HepG2 (cell line): Measurements from ENCODE around the gene LHPP.

ENCODE experiments used
- ADNP ChIP-seq: sonication (generic); formaldehyde crosslinking; IDR thresholded peaks from 2 replicates; pipeline ENCODE4 v1.4.0; 2020; ENCODE audit warnings: missing genetic modification reagents
- GABPA ChIP-seq, 2 experiments: IDR thresholded peaks; 2 replicates each; pipeline ENCODE4 v1.6.1; 2011 to 2016; ENCODE audit warnings: low read depth in 2 of 2, low read length in 1 of 2, missing biosample characterization in 1 of 2, missing genetic modification characterization in 1 of 2
- MAX ChIP-seq: IDR thresholded peaks from 2 replicates; pipeline ENCODE4 v1.6.1; 2012; ENCODE audit warnings: inconsistent platforms
- POLR2A ChIP-seq, 2 experiments: IDR thresholded peaks; 2 replicates each; pipeline ENCODE4 v1.6.1; 2011; ENCODE audit warnings: low read depth in 2 of 2, low read length in 2 of 2, mild to moderate bottlenecking in 1 of 2, moderate library complexity in 1 of 2; ENCODE audit not compliant: insufficient read depth in 1 of 2
- RAD21 ChIP-seq: fragments of 450-650 bp; formaldehyde crosslinking; IDR thresholded peaks from 2 replicates; pipeline ENCODE4 v1.5.0; 2020; ENCODE audit warnings: mild to moderate bottlenecking
- TSC22D2 ChIP-seq: sonication (generic); formaldehyde crosslinking; IDR thresholded peaks from 2 replicates; pipeline ENCODE4 v1.5.1; 2020; ENCODE audit warnings: missing genetic modification reagents, mild to moderate bottlenecking, borderline replicate concordance
- TF ChIP-seq, protein P1 (sequence below): sonication (generic); formaldehyde crosslinking; IDR thresholded peaks from 2 replicates; pipeline ENCODE4 v1.5.0; 2020; ENCODE audit warnings: mild to moderate bottlenecking, missing genetic modification reagents, moderate library complexity
- TF ChIP-seq, protein P2 (sequence below): sonication (generic); formaldehyde crosslinking; IDR thresholded peaks from 2 replicates; pipeline ENCODE4 v1.5.0; 2020; ENCODE audit warnings: mild to moderate bottlenecking, missing genetic modification reagents

DNA sequence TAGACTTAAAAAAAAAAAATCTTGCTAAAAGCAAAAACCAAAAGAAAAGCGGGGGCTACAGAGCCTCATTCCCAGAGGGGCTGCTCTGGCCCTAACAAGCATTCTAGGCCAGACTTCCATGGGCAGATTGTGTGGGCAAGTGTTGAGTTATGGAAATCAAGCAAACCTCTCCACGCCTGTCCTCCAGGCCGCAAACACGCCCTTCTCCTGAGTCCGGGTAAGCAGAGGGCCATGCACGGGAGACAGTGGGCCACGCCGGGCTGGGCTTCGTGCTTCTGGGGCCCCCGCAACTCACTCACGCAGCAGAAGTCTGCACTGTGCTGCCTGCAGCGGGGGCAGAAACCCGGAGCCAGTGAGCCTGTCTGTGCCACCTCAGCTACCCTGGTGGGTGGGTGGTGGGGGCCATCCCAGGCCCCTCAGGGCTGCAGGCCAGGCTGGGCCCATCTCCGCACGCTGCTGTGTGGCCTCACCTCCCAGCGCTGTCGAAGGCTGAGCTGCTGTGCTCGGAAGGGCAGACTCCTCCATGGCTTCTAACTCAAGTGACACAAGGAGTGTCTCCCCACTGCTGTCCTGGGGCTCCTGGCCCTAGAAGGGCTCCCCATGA is 156.9 kb downstream of the LHPP start:
- TF ChIP-seq TSC22D2 (CRISPR knock-in tag) (no peak), MAX (no peak), POLR2A (IDR thresholded peaks at IDR 0.05; ENCODE audit: insufficient read depth in 1 of 2, low read depth in 2 of 2, low read length in 2 of 2) (no peak), RAD21 (CRISPR knock-in tag) (no peak), ADNP (CRISPR knock-in tag) (no peak), GABPA (IDR thresholded peaks at IDR 0.05; ENCODE audit: low read depth, low read length) (no peak), GABPA (CRISPR knock-in tag; IDR thresholded peaks at IDR 0.05; ENCODE audit: low read depth) (no peak)
- TF ChIP-seq, protein P1, sequence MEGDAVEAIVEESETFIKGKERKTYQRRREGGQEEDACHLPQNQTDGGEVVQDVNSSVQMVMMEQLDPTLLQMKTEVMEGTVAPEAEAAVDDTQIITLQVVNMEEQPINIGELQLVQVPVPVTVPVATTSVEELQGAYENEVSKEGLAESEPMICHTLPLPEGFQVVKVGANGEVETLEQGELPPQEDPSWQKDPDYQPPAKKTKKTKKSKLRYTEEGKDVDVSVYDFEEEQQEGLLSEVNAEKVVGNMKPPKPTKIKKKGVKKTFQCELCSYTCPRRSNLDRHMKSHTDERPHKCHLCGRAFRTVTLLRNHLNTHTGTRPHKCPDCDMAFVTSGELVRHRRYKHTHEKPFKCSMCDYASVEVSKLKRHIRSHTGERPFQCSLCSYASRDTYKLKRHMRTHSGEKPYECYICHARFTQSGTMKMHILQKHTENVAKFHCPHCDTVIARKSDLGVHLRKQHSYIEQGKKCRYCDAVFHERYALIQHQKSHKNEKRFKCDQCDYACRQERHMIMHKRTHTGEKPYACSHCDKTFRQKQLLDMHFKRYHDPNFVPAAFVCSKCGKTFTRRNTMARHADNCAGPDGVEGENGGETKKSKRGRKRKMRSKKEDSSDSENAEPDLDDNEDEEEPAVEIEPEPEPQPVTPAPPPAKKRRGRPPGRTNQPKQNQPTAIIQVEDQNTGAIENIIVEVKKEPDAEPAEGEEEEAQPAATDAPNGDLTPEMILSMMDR (CRISPR knock-in tag): no peak
- TF ChIP-seq, protein P2, sequence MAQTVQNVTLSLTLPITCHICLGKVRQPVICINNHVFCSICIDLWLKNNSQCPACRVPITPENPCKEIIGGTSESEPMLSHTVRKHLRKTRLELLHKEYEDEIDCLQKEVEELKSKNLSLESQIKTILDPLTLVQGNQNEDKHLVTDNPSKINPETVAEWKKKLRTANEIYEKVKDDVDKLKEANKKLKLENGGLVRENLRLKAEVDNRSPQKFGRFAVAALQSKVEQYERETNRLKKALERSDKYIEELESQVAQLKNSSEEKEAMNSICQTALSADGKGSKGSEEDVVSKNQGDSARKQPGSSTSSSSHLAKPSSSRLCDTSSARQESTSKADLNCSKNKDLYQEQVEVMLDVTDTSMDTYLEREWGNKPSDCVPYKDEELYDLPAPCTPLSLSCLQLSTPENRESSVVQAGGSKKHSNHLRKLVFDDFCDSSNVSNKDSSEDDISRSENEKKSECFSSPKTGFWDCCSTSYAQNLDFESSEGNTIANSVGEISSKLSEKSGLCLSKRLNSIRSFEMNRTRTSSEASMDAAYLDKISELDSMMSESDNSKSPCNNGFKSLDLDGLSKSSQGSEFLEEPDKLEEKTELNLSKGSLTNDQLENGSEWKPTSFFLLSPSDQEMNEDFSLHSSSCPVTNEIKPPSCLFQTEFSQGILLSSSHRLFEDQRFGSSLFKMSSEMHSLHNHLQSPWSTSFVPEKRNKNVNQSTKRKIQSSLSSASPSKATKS (CRISPR knock-in tag): no peak
